ENCODE results near the gene SPATA20.
A peak's percentile ranks its signal among the peaks of the same experiment; 100 is the strongest.

The SPATA20 gene

GRCh38 chr17:50558941-50559614, 12.1 kb downstream of the SPATA20 start:
- DNase-seq (ENCODE audit: low read depth in 2 of 2): no peak

- peak in 1 of 2 donors; percentile 33 for DNase-seq (ENCODE audit: low read depth in 2 of 2)
Measured at GRCh38 chr17:50559674-50560184, 12.8 kb downstream of the SPATA20 start.

GRCh38 chr17:50560185-50560824, 13.3 kb downstream of the SPATA20 start, which contains the start of gene CACNA1G:
Gene CACNA1G (plus strand): TSS chr17:50560715. CDS start chr17:50561460, 745 bp downstream.
- DNase-seq (ENCODE audit: low read depth in 2 of 2): peak; percentile 73 to 87

- no peak for DNase-seq (ENCODE audit: low read depth in 2 of 2)
Measured at GRCh38 chr17:50560931-50561745, 14.2 kb downstream of the SPATA20 start.

- DNase-seq (ENCODE audit: low read depth in 2 of 2): no peak
Measured at GRCh38 chr17:50561746-50562141, 14.8 kb downstream of the SPATA20 start.

GRCh38 chr17:50562242-50563091, 15.5 kb downstream of the SPATA20 start:
- DNase-seq (ENCODE audit: low read depth in 2 of 2): no peak

- no peak for DNase-seq (ENCODE audit: low read depth in 2 of 2)
Measured at GRCh38 chr17:50563092-50563511, 16.1 kb downstream of the SPATA20 start.

- DNase-seq (ENCODE audit: low read depth in 2 of 2): no peak
Measured at GRCh38 chr17:50564916-50565315, 17.9 kb downstream of the SPATA20 start.

- no peak for DNase-seq (ENCODE audit: low read depth in 2 of 2)
Measured at GRCh38 chr17:50565402-50566350, 18.7 kb downstream of the SPATA20 start.

GRCh38 chr17:50566886-50567285, 19.9 kb downstream of the SPATA20 start:
- no peak for DNase-seq (ENCODE audit: low read depth in 2 of 2)

- DNase-seq (ENCODE audit: low read depth in 2 of 2): no peak
Measured at GRCh38 chr17:50568659-50569058, 21.7 kb downstream of the SPATA20 start.

GRCh38 chr17:50569592-50569991, 22.6 kb downstream of the SPATA20 start:
- DNase-seq (ENCODE audit: low read depth in 2 of 2): no peak

- DNase-seq (ENCODE audit: low read depth in 2 of 2): no peak
Measured at GRCh38 chr17:50570032-50570431, 23.1 kb downstream of the SPATA20 start.

- no peak for DNase-seq (ENCODE audit: low read depth in 2 of 2)
Measured at GRCh38 chr17:50570528-50570927, 23.6 kb downstream of the SPATA20 start.

GRCh38 chr17:50571681-50572080, 24.7 kb downstream of the SPATA20 start:
- DNase-seq (ENCODE audit: low read depth in 2 of 2): no peak

GRCh38 chr17:50572541-50572940, 25.6 kb downstream of the SPATA20 start:
- no peak for DNase-seq (ENCODE audit: low read depth in 2 of 2)

- no peak for DNase-seq (ENCODE audit: low read depth in 2 of 2)
Measured at GRCh38 chr17:50573866-50574611, 27.1 kb downstream of the SPATA20 start.

GRCh38 chr17:50575581-50576210, 28.7 kb downstream of the SPATA20 start:
- no peak for DNase-seq (ENCODE audit: low read depth in 2 of 2)

- DNase-seq (ENCODE audit: low read depth in 2 of 2): no peak
Measured at GRCh38 chr17:50576864-50577263, 29.9 kb downstream of the SPATA20 start.
